GM12878 (cell line): ENCODE data around the gene RPL13A. TPM values are rescaled to one million over a fixed set of nuclear protein-coding genes. Genes with fewer than 3 reads are reported as not detected.
A peak's percentile ranks its signal among the peaks of the same experiment; 100 is the strongest.

Source experiments
- ATAC-seq: fragments of 200-7000 bp; cut with Tn5 transposase; 3 replicates; pipeline ENCODE4 v1.9.1; 2020; ENCODE audit warnings: mild to moderate bottlenecking, moderate library complexity
- BruUV-seq: library from RNA; stranded (reverse); fragments of 400-500 nt; replicated peaks from 2 replicates; lab custom pipeline; 2021; lab: Mats Ljungman, UMichigan
- CTCF ChIA-PET: fragments of 300-600 bp; sonication (Branson Sonifier 250); formaldehyde crosslinking; extraction: SDS; loops from one replicate; lab custom pipeline; 2021; ENCODE audit warnings: inconsistent platforms; lab: Yijun Ruan, JAX
- POLR2A ChIA-PET: fragments of 350-600 bp; formaldehyde crosslinking; extraction: SDS; loops from one replicate; lab custom pipeline; 2021; ENCODE audit warnings: inconsistent platforms; lab: Charles Lee
- RAD21 ChIA-PET: fragments of 300-600 bp; sonication (Branson Sonifier 250); formaldehyde crosslinking; loops from one replicate; lab custom pipeline; 2023; ENCODE audit warnings: antibody characterized with exemption; ENCODE audit not compliant: unreplicated experiment; lab: Charles Lee
- SMC1A ChIA-PET: fragments of 300-600 bp; sonication (Branson Sonifier 250); formaldehyde crosslinking; loops from one replicate; lab custom pipeline; 2023; ENCODE audit not compliant: unreplicated experiment, uncharacterized antibody; lab: Charles Lee
- DNase-seq: peaks from one replicate; pipeline ENCODE4 v3.0.0-alpha.2; 2011; ENCODE audit warnings: low read depth, low spot score
- FAIRE-seq: peaks from 3 replicates; lab custom pipeline; 2011; peaks lifted over from hg19 to GRCh38; lab: Jason Lieb, UNC
- H2AFZ ChIP-seq: 2 replicates; pipeline ENCODE4 v1.6.0; 2011; ENCODE audit warnings: low read depth, low read length, control low read depth; ENCODE audit not compliant: control insufficient read depth
- H3K27ac ChIP-seq: 2 replicates; pipeline ENCODE4 v1.5.1; 2011; ENCODE audit warnings: control low read depth; ENCODE audit not compliant: control insufficient read depth, insufficient read depth
- H3K27me3 ChIP-seq, 2 experiments: replicated peaks in 1 of 2; 2 replicates each; pipeline versions ENCODE4 v1.6.0 to v1.6.1; 2011; ENCODE audit warnings: low read length in 1 of 2; ENCODE audit not compliant: control insufficient read depth in 2 of 2, insufficient read depth in 2 of 2
- H3K36me3 ChIP-seq, 2 experiments: 2 replicates each; pipeline ENCODE4 v1.5.1; 2011; ENCODE audit warnings: low read length in 1 of 2; ENCODE audit not compliant: control insufficient read depth in 2 of 2, insufficient read depth in 2 of 2
- H3K4me1 ChIP-seq: 2 replicates; pipeline ENCODE4 v1.6.1; 2011; ENCODE audit warnings: mild to moderate bottlenecking, low read length, moderate library complexity, mixed read lengths; ENCODE audit not compliant: control insufficient read depth, insufficient read depth
- H3K4me2 ChIP-seq: 2 replicates; pipeline ENCODE4 v1.6.0; 2011; ENCODE audit warnings: control low read depth; ENCODE audit not compliant: control insufficient read depth, insufficient read depth
- H3K4me3 ChIP-seq: fragments of 200-600 bp; sonication (generic); 2 replicates; pipeline ENCODE4 v1.5.1; 2016
- H3K79me2 ChIP-seq: 2 replicates; pipeline ENCODE4 v1.6.0; 2011; ENCODE audit warnings: low read length; ENCODE audit not compliant: control insufficient read depth, insufficient read depth
- H3K9ac ChIP-seq: 2 replicates; pipeline ENCODE4 v1.8.0; 2011; ENCODE audit warnings: low read length, control low read depth, mixed read lengths; ENCODE audit not compliant: control insufficient read depth, insufficient read depth
- H3K9me3 ChIP-seq: replicated peaks from 3 replicates; pipeline ENCODE4 v1.5.1; 2011; ENCODE audit warnings: mild to moderate bottlenecking, low read length; ENCODE audit not compliant: control insufficient read depth, insufficient read depth
- H4K20me1 ChIP-seq: 2 replicates; pipeline ENCODE4 v1.6.0; 2011; ENCODE audit not compliant: control insufficient read depth, insufficient read depth
- KDM1A ChIP-seq: fragments of 200-600 bp; sonication (generic); IDR thresholded peaks from 2 replicates; pipeline ENCODE4 v1.6.1; 2016; ENCODE audit warnings: borderline replicate concordance
- PML ChIP-seq: IDR thresholded peaks from 2 replicates; pipeline ENCODE4 v1.6.1; 2012; ENCODE audit warnings: low read length, inconsistent platforms
- WGBS: methylation state at CpG from one replicate; pipeline ENCODE4 v1.1.6; 2016; ENCODE audit warnings: low lambda C conversion rate; ENCODE audit not compliant: insufficient replicate concordance, insufficient coverage; ENCODE audit errors: missing lambda C conversion rate; 5-methylcytosine and 5-hydroxymethylcytosine counted together
- in situ Hi-C: fragments of 300-500 bp; cut with MboI; formaldehyde crosslinking; loops from 9 replicates; pipeline ENCODE4 v1.14.3; 2018; ENCODE audit warnings: mixed read lengths
- intact Hi-C: fragments of 100-400 bp; cut with micrococcal nuclease; formaldehyde crosslinking; loops from one replicate; pipeline ENCODE4 v1.14.2; 2022; ENCODE audit not compliant: unreplicated experiment
- polyA plus RNA-seq, 11 experiments: library from polyadenylated mRNA; depleted of rRNA in 4 of 11; unstranded in 6 of 11; stranded (reverse) in 5 of 11; fragments of >200 nt; fragmentation: Nextera tagmentation in 4 of 11; fragmentation: Illumina TruSeq in 1 of 11; extraction: Ambion mirVana in 4 of 11; extraction: Trizol in 1 of 11; gene quantifications; 1 replicate in 1 of 11; 2 replicates in 10 of 11; pipeline versions ENCODE4 v1.2.1 to v1.2.3, GENCODE V29; 2011 to 2016; ENCODE audit warnings: inconsistent platforms in 2 of 11, missing spikeins in 2 of 11, low read depth in 1 of 11
- total RNA-seq, 4 experiments: library from RNA; depleted of rRNA in 3 of 4; stranded (reverse); fragments of >200 nt in 3 of 4; fragmentation: Illumina TruSeq in 1 of 4; extraction: Trizol in 1 of 4; gene quantifications; 2 replicates each; pipeline versions ENCODE4 v1.2.1 to v1.2.3, GENCODE V29; 2013 to 2021
- TF ChIP-seq, protein P1 (sequence below): fragments of 450-650 bp; IDR thresholded peaks from 2 replicates; pipeline ENCODE4 v1.6.1; 2016; ENCODE audit warnings: mild to moderate bottlenecking
- TF ChIP-seq, protein P2 (sequence below): fragments of 450-650 bp; IDR thresholded peaks from 2 replicates; pipeline ENCODE4 v1.6.1; 2018; ENCODE audit warnings: mild to moderate bottlenecking, low read depth, moderate library complexity; ENCODE audit not compliant: partially characterized antibody

The RPL13A gene
- total and polyA plus RNA-seq, 10 of the 15 experiments (the other 5 are each of a cell fraction or from before 2014, with no cell fraction given): 1,426 to 8,961 (median 4,266) TPM

DNA sequence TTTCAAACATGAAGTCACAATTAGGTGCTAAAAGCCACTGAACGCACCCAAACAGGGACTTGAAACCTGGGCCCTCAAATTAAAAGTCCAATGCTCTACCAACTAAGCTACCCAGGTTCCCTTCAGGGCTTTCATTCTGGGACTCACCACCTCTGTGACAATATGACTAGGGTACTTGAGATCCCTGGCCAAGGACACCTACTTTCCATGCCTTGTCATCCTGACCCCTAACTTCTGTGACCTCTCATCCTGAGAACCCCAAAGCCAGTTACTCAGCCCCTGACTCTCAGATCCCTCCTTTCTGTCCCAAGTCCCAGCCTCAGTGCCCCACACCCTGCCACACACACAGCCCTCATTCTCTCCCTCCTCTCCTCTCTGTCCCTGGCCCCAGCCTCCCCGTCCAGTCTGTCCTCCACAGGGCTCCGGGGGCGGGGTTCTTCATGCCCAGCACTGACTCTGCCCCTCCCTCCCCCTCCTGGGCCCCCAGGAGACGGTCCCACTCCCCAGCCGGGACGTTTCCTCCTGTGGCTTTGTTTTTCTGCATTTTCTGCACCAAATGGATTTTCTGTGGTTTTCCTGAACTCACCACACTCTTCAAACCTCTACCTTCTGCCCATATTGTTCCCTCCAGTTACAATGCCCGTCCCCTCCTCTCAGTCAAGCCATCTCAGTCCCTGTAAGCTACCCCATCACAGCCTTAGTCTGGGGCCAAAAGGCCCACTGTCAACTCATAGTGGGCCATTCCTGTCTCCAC lies 47.4 kb downstream of the RPL13A start:
- FAIRE-seq: peak; percentile 38
- ChIA-PET RAD21 (interaction anchor here (1.0 to 1.9 kb wide), 2 partner anchors 12 to 105 kb away, joined by 3 to 10 read pairs; partner anchors contain the start of gene RRAS), CTCF (interaction anchor here (0.6 to 3.5 kb wide), 16 partner anchors 12 to 295 kb away, joined by 3 to 20 read pairs (median 4); partner anchors contain the start of gene FLT3LG), SMC1A (interaction anchor here (1.1 to 3.1 kb wide), 4 partner anchors 12 to 39 kb away, joined by 3 to 12 read pairs (median 4); no protein-coding TSS in a partner anchor), POLR2A (interaction anchor here (0.5 to 0.8 kb wide), 3 partner anchors 18 to 144 kb away, joined by 3 to 5 read pairs (median 5); no protein-coding TSS in a partner anchor)
- Histone ChIP-seq H3K79me2 (no peaks in the 10 kb centered on the region), H3K9me3 (no peaks in the 10 kb centered on the region), H3K4me3 (no peak overlapping the region), H3K9ac (no peak overlapping the region), H4K20me1 (no peaks in the 10 kb centered on the region), H2AFZ (peak overlapping the region; percentile 95; the same call in 1 of the 2 replicates), H3K27ac (no peak overlapping the region), H3K4me1 (peaks cover 10% of the 10 kb centered on the region), H3K4me2 (peak overlapping the region; percentile 98), H3K36me3 (no peaks in the 10 kb centered on the region), H3K27me3 (peaks cover 2 to 4% of the 10 kb centered on the region in 2 experiments; a peak in 3 of 4 replicates)
- WGBS: 50% methylated on average over 2 of the region's 8 CpGs
- no peak for TF ChIP-seq PML
- TF ChIP-seq, protein P1, sequence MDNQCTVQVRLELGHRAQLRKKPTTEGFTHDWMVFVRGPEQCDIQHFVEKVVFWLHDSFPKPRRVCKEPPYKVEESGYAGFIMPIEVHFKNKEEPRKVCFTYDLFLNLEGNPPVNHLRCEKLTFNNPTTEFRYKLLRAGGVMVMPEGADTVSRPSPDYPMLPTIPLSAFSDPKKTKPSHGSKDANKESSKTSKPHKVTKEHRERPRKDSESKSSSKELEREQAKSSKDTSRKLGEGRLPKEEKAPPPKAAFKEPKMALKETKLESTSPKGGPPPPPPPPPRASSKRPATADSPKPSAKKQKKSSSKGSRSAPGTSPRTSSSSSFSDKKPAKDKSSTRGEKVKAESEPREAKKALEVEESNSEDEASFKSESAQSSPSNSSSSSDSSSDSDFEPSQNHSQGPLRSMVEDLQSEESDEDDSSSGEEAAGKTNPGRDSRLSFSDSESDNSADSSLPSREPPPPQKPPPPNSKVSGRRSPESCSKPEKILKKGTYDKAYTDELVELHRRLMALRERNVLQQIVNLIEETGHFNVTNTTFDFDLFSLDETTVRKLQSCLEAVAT: no peak
- TF ChIP-seq, protein P2, sequence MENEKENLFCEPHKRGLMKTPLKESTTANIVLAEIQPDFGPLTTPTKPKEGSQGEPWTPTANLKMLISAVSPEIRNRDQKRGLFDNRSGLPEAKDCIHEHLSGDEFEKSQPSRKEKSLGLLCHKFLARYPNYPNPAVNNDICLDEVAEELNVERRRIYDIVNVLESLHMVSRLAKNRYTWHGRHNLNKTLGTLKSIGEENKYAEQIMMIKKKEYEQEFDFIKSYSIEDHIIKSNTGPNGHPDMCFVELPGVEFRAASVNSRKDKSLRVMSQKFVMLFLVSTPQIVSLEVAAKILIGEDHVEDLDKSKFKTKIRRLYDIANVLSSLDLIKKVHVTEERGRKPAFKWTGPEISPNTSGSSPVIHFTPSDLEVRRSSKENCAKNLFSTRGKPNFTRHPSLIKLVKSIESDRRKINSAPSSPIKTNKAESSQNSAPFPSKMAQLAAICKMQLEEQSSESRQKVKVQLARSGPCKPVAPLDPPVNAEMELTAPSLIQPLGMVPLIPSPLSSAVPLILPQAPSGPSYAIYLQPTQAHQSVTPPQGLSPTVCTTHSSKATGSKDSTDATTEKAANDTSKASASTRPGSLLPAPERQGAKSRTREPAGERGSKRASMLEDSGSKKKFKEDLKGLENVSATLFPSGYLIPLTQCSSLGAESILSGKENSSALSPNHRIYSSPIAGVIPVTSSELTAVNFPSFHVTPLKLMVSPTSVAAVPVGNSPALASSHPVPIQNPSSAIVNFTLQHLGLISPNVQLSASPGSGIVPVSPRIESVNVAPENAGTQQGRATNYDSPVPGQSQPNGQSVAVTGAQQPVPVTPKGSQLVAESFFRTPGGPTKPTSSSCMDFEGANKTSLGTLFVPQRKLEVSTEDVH: no peak
- no peak for TF ChIP-seq KDM1A
- intact Hi-C loops (no loop called here), in situ Hi-C loops (no loop called here)
- ATAC-seq: no peak
- no peak for DNase-seq
- BruUV-seq: no TSS peak
